Astrocyte of the spinal cord (primary cell): ENCODE data around the gene PPP1R15A.

Experiments
- DNase-seq: peaks from one replicate; pipeline ENCODE4 v3.0.0; 2011; ENCODE audit warnings: low read depth, low spot score
- H3K4me3 ChIP-seq: 2 replicates; pipeline ENCODE4 v1.5.1; 2011; ENCODE audit warnings: low read depth, mild to moderate bottlenecking, low read length, moderate library complexity
- in situ Hi-C: cut with HindIII; loops from 2 replicates; pipeline ENCODE4 v1.10.0; 2017; ENCODE audit warnings: low sequenced_read_pairs
- TF ChIP-seq, protein P1 (sequence below): IDR thresholded peaks from 2 replicates; pipeline ENCODE4 v1.5.1; 2012; ENCODE audit warnings: low read depth, mild to moderate bottlenecking, low read length, inconsistent platforms

PPP1R15A gene

DNA sequence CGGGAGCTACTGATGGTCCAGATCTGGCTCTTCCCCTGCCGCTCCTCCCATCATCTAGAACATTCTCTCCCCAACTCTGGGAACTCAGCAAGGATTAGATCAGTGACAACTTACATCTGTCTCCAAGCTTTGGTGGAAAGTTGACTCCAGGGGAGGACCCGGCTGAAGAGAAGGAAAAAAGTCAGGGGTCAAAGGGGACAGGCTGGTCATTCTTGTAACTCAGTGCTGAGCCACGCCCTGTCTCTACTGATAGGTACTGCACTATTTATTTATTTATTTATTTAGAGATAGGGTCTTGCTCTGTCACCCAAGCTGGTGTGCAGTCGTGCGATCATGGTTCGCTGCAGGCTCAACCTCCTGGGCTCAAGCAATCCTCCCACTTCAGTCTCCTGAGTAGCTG lies 18.1 kb upstream of the PPP1R15A start:
- DNase-seq = no peak
- in situ Hi-C loops = no loop called here
- TF ChIP-seq, protein P1, sequence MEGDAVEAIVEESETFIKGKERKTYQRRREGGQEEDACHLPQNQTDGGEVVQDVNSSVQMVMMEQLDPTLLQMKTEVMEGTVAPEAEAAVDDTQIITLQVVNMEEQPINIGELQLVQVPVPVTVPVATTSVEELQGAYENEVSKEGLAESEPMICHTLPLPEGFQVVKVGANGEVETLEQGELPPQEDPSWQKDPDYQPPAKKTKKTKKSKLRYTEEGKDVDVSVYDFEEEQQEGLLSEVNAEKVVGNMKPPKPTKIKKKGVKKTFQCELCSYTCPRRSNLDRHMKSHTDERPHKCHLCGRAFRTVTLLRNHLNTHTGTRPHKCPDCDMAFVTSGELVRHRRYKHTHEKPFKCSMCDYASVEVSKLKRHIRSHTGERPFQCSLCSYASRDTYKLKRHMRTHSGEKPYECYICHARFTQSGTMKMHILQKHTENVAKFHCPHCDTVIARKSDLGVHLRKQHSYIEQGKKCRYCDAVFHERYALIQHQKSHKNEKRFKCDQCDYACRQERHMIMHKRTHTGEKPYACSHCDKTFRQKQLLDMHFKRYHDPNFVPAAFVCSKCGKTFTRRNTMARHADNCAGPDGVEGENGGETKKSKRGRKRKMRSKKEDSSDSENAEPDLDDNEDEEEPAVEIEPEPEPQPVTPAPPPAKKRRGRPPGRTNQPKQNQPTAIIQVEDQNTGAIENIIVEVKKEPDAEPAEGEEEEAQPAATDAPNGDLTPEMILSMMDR = no peak
- no peak overlapping the region for H3K4me3 ChIP-seq

DNA sequence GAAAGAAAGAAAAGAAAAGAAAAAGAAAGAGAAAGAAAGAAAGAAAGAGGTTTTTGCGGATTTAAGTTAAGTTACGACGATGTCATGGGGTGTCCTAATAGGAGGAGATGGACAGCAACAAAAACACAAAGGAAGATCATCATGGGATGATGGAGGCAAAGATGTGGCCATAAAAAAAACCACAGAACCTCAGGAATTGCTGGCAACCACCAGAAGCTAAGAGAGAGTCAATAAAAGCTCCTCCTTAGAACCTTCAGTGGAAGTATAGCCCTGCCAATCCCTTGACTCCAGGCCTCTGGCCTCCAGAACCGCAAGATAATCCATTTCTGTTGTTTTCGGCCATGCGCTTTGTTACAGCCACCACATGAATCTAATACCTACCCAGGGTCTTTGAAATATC lies 15.3 kb upstream of the PPP1R15A start:
- in situ Hi-C loops = no loop called here
- H3K4me3 ChIP-seq = no peak overlapping the region
- peak; percentile 31 for DNase-seq
- TF ChIP-seq, protein P1 = no peak

DNA sequence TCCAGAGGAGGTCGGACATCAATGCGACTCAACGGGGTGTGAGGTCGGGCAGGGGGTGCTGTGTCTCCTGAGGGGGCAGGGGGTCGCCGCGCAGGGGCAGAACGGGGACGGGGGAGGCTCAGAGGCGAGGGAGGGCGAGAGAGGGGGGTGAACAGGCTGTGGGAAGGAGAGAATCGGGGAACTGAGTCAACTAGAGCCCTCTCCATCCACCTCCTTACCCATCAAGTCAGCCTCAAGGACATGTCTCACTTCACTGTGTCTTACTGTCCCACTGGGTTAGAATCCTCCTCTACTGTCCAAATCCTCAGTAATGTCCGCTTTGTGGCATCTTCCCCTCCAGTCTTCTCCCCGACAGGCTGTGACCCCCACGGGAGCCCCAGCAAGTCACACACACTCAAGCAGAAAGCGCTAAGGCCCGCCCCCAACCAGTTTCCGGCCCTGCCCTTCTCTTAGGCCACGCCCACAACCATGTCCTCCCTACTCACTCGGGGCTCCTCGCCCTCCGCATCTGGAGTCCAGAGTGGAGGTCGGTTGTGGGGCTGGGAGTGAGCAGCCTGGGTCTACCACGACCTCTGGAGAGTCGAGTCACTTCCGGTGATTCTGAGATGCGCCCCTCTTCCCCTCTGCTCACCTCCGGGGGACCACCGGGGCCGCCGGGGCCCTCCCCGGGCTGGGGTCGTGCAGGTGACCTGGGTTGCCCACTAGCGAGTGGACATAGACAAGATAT lies 13.1 kb upstream of the PPP1R15A start:
- TF ChIP-seq, protein P1 = no peak
- DNase-seq = no peak
- in situ Hi-C loops = no loop called here
- no peak overlapping the region for H3K4me3 ChIP-seq

DNA sequence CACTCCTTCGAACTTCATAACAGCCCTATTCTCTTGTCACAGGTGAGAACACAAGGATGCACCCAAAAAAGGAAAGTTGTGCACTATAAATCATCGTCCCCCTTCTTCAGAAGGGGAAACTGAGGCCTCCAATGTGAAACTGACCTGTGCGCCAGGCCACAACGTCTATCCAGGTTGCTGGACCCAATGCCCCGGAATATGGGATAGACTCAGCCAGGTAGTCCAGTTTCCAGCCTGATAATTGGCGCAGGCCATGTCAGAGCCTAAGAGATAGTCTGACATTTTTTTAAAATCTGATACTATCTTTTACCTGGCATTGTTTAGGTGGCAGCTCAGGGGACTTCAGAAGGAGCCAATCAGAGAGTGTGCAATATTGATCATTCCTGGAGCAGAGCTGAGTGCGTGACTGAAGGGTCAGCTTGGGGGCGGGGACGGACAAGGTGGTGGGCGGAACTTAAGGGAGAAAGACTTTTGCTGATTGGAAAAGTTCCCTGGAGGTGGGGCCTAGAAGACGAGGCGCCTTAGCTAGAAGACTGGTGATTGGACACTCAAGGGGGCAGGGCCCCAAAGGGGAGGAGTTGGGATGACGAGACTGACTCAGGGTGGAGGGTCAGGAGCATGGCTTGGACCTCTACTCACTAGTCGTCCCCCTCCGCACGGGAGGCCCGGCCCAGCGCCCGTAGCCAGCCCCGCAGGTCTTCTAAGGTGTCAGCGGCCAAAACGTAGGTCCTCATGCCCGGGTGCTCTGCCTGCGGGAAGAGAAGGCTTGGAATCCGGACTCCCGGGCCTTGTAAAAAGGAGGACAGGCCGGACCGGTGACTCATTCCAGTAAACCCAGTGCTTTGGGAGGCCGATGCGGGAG lies 12.3 kb upstream of the PPP1R15A start:
- no peak overlapping the region for H3K4me3 ChIP-seq
- TF ChIP-seq, protein P1 = no peak
- DNase-seq = no peak

DNA sequence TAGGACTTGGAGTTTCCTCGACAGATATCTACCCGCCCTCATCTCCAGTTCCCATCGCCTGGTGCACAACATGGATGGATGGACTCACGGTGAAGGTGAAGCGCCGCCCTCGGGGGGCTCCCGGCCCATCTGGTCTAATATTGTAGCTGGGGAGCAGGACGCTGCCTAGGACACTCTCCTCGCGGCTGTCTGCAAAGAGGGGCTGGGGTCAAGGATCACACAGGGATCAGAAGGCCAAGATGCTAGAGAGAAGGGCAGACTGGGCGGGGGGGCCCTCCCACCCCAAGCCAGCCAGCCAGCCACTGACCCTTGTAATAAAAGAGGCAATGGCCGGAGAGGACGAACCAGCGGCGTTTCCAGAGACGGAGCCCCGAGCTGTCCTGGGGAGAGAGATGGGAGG lies 10.9 kb upstream of the PPP1R15A start:
- in situ Hi-C loops = no loop called here
- DNase-seq = no peak
- TF ChIP-seq, protein P1 = no peak
- H3K4me3 ChIP-seq = no peak overlapping the region

More for the DNA sequence above, 12.3 kb upstream of the PPP1R15A start:
- in situ Hi-C loops = no loop called here

DNA sequence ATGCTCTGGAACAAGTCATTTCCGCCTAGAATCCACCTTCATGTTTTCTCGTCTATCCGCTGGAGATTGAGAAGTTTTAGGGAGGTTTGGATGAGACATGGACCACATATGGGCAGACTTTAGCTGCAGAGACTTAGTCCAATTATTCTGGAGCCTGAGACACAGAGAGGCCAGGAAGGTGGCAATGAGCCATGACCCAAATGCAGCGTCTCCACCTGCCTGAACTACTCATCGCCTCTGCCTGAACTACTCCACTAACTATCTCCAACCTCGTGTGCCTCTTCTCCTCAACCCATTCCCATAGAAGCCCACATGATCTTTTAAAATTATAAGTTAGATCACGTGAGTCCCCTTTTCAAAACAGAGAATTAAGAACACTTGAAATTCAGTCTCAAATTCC lies 9.4 kb upstream of the PPP1R15A start:
- DNase-seq = no peak
- in situ Hi-C loops = no loop called here
- H3K4me3 ChIP-seq = no peak overlapping the region
- TF ChIP-seq, protein P1 = no peak
